ACHN (cell line): ENCODE results near the gene PCNX1.
A peak's percentile ranks its signal among the peaks of the same experiment; 100 is the strongest.
"Not testable (repeated sequence)": the region's sequence is repeated elsewhere in the genome, so short reads cannot be mapped to it uniquely, and the experiment has no call there.

Experiments used
- DNase-seq: peaks from one replicate; pipeline ENCODE4 v3.0.0-alpha.2; 2015
- in situ Hi-C: cut with HindIII; loops from 2 replicates; pipeline ENCODE4 v1.10.0; 2017; ENCODE audit warnings: low sequenced_read_pairs, low pct_ligation_motif_present, low pct_unique_long_range_greater_than_20kb

Gene PCNX1

DNA sequence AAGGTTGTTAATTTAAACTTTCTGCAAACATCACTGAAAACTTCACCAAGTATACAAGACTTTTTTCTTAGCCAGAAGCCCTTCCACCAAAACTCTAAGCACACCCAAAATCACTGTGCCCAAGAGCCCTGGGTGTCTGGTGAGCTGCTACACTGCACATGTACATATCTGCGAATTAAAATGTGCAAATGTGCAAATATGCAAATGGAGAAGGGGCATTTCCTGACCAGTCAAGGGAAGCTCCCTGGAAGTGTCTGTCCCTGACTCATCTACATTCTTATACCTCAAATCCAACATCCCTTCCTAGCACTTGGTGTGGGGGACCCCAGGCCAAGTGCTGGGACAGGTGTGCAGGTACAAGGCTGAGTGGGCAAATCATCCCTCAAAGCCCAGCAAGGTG is 123.7 kb downstream of the PCNX1 start:
- in situ Hi-C loops = no loop called here
- no peak for DNase-seq

DNA sequence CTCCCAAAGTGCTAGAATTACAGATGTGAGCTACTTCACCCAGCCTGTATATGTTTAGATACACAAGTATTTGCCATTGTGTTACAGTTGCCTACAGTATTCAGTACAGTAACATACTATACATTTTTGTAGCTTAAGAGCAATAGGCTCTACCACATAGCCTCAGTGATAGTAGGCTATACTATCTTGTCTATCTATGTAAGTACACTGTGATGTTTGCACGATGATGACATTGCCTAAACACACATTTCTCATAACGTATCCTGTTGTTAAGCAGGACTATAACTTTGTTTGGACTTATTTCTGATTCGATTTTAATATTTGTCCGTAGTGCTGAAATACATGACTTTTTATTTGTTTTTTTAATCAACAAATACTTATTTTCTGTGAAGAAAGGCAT is 129.2 kb downstream of the PCNX1 start:
- DNase-seq = no peak
- in situ Hi-C loops = no loop called here

DNA sequence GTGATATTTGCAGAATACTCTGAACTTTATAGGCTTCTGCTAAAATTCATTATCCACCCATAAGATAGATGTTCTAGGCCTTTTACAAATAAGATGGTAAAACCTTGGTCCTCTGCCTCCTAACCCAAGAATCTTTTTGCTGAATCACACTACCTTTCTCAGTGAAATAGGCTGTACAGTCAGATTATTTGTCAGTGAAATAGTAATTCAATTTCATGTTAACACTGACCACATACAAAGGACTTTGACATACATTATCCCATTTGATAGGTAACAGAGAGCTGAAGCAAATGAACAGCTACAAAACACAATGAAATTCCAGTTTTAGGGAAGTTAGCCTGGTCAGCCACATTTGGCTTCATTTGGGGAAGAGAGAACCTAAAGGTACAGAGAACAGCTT is 141.1 kb downstream of the PCNX1 start:
- in situ Hi-C loops = no loop called here
- no peak for DNase-seq

DNA sequence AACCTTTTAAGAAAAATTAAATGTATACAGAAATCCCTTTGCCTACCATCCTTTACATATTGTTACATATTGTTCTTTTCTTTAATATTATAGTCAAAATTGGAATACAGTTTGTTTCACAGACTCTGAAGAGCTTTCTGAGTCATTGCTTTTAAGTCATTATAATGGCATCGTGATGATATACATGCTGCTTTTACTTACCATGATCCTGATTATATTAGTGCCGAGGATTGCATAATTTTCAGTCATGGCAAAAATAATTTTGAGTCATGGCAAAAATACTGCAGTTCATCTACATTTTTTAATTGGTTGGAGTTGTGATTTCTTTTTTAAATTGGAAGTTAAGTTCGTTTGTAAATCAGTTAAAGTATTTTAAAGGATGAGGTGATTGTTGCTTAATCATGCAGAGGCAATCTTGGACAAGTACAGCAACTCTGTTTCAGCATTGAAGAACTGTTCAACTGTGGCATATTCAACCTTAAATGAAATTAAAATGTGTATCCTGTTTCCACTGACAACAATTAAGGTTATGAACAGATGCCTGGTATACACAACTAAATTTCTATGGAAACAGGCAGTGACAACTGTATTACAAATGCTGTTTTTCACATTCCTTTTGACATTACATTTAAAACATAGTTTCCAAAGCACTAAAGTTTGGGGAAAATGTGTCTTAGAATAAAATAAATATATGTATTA is 142.3 kb downstream of the PCNX1 start:
- in situ Hi-C loops = no loop called here
- no peak for DNase-seq

DNA sequence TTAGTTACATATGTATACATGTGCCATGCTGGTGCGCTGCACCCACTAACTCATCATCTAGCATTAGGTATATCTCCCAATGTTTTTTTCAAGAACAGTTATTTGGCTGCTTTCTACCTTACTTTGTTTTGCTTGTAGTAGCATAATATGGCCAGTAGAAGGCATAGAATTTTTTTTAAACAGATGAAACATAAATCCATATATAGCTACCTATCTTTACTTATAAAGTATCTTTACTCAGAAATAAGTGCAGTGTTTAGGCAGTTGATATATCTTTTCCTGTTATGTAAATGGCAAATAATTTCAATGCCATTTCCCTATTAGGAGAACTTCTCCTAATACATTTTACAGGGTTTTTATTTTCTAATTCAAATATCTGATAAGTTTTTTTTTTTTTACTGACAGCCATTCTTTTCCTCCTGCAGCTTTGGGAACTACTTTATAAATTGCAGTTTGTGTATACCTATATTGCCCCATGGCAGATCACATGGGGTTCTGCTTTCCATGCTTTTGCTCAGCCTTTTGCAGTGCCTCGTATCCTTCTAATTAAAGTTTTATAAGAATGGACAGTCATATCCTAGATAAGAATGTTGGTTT is 143.1 kb downstream of the PCNX1 start:
- peak; percentile 38 for DNase-seq
- in situ Hi-C loops = no loop called here

DNA sequence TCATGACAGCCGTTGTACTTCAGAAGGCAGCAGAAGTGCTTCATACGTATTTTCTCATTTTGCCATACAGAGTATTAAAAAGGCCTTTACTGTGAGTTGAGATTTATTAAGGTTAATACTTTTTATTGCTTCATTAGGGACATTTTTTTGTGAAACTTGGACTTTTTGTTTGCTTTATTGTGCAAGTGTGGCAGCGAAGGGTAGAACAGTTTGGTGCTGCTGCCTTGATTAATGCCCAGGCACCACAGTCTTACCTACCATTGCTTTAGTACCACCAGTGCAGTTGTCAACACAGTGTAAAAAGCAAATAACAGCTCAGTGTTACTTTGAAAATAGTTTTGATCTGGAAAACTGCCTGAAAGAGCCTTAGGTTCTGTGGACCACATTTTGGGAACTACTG is 147.4 kb downstream of the PCNX1 start:
- in situ Hi-C loops = no loop called here
- no peak for DNase-seq

DNA sequence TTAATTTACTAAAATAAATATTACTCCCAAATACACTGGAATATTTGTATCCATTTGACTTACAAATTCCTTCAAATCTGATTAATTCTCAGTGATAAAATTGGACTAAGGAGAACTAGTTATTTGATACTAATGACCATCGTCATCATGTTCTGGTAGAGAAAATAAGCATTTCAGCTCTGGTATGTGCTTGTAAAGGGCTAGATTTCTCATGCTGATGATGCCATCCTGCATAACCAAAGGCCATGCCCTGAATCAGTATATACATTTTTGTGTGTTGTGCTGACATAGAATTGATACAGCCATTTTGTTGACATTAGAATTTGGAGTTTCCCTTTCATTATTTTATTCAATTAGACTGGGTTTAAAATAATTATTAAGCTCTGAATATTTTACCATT is 148.9 kb downstream of the PCNX1 start:
- in situ Hi-C loops = no loop called here
- no peak for DNase-seq

DNA sequence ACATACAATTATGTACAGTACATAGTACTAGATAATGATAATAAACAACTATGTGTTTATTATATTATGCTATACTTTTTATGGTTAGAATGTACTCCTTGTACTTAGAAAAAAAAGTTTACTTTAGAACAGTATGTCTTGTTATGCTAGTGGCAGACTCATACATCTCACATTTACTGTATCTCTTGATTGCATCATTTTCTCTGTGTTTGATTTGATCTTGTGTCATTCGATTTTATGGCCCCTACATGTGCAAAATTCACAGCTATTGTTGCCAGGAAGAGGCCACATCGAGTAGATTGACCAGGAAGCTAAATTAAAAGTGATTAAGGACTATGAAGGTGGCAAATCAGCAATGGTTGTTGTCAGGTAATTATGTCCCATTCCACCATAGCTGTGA is 153.0 kb downstream of the PCNX1 start:
- DNase-seq = no peak
- in situ Hi-C loops = no loop called here

DNA sequence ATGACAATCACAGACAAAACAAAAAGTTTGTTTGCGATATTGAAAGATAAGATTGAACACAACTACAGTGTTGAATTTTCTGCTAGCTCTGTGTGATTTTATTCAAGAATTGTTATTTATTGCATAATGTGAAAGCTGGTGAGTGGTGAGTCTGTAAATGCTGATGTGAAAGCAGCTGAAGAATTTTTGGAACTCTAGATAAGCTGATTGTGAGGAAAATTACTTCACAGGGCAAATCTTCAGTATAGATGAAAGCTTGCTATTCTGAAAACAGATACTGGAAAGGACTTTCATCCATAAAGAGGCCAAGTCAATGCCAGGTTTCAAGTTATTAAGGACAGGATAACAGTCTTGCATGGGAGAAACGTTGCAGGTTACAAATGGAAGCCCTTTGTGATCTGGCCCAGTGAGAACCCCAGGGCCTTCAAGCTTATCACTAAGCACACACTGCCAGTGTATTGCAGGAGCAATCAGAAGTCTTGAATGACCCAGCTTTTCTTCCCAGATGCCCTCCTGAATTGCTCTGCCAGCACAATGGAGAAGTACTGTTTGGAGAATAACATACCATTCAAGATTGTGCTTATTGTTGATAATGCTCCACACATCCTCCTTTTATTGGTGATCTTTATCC is 153.7 kb downstream of the PCNX1 start:
- DNase-seq = no peak
- in situ Hi-C loops = no loop called here

DNA sequence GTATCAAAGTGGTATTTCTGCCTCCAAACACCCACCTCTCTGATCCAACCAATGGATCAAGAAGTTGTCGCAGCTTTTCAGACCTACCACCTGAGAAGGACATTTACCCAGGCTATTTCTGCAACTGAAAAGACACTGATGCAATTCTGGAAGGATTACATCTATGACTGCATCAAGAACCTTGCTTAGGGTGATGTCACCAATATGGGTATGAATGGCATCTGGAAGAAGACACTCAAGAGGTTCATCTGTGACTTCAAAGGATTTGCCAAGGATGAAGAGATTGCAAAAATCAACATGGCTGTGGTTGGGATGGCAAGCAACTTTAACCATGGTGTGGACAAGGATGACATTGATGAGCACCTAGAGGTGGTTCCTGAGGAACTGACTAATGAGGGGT is 154.2 kb downstream of the PCNX1 start:
- in situ Hi-C loops = no loop called here
- DNase-seq = no peak

DNA sequence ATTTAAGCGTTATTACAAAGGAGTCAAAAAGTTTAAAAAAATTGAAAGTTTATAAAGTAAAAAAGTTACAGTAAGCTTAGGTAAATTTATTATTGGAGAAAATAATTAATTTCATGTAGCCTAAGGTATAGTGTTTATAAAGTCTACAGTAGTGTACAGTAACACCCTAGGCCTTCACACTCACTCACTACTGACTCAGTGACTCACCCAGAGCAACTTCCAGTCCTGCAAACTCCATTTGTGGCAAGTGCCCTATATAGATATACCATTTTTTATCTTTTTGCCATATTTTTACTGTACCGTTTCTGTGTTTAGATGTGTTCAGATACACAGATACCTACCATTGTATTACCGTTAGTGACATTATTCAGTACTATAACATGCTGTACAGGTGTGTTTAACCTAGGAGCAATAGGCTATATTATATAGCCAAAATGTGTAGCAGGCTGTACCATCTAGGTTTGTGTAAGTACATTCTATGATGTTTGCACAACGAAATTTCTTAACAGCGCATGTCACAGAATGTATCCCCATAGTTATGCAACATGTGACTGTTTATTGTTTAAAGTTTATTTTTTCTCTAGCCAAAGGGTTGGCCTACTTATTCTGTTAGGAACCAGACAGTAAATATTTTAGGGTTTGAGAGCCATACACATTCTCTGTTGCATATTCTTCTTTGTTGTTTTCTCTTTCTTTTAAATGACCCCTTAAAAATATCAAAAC is 155.5 kb downstream of the PCNX1 start:
- no peak for DNase-seq
- in situ Hi-C loops = no loop called here

DNA sequence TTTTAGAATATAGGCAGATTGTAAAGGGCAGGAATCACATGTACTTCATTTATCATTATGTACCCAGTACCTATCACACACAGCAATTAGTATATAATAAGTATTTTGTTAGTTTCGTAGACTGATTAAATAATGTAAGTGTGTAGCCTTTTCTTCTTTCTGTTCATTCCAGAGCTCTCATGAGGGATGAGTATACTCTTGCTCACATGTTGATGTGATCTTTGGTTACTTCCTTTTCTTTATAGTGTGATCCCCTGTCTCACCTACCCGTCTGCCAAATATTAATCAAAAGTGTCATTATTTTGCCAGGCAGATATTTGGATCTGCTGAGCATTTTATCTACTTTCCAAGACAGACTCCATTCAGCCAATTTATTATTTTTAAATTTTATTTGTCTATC is 156.1 kb downstream of the PCNX1 start:
- no peak for DNase-seq
- in situ Hi-C loops = no loop called here

DNA sequence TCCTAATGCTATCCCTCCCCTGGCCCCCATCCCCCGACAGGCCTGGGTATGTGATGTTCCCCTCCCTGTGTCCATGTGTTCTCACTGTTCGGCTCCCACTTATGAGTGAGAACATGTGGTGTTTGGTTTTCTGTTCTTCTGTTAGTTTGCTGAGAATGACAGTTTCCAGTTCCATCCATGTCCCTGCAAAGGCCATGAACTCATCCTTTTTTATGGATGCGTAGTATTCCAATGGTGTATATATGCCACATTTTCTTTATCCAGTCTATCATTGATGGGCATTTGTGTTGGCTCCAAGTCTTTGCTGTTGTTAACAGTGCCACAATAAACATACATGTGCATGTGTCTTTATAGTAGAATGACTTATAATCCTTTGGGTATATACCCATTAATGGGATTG is 157.5 kb downstream of the PCNX1 start:
- DNase-seq, in situ Hi-C loops: not testable (repeated sequence)

DNA sequence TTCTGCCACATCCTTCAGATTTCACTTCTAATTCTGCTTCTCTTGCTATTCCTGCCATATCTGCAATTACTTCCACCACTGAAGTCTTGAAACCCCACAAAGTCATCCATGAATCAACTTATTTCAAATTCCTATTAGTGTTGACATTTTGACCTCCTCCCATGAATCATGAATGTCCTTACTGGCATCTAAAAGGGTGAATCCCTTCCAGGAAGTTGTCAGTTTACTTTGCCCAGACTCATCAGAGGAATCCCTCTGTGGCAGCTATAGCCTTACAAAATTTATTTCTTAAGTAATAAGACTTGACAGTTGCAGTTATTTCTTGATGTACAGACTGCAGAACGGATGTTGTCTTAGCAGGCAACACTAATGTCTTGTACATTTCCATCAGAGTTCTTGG is 162.9 kb downstream of the PCNX1 start:
- DNase-seq = no peak

DNA sequence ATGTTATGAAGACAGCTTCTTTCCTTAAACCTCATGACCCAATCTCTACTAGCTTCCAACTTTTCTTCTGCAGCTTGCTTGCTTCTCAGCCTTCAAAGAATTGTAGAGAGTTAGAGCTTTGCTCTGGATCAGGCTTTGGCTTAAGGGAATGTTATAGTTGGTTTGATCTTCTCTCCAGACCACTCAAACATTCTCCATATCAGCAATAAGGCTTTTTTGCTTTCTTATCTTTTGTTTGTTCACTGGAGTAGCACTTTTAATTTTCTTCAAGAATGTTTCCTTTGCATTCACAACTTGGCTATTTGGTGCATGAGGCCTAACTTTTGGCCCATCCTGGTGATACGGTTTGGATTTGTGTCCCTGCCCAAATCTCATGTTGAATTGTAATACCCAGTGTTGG is 163.8 kb downstream of the PCNX1 start:
- in situ Hi-C loops = no loop called here
- DNase-seq = no peak

More for the DNA sequence above, 162.9 kb downstream of the PCNX1 start:
- in situ Hi-C loops = no loop called here

DNA sequence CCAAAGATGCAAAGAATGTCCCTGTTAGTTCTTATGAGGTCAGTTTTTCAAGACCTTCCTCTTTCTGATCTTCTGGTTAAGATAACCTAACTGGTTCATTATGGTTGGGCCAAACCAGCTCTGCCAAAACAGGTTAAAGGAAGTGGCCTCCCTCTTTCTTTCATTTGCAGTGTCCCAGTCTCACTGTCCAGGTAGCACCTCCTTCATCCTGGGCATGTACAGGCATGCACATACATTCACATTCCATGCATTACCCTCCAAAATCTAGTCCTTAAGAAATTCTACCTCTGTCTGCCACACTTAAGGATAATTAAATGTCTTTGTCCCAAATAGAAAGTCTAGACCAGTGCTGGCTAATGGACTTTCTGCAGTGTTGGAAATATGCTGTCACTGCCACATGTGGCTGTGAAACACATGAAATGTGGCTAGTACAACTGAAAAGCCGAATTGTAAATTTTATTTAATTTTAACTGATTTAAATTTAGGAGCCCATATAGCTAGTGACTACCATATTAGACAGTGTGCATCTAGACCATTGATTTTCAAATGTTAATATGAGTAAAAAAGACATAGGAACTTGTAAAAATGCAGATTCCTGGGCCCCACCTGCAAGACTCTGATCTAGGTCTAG is 169.3 kb downstream of the PCNX1 start:
- in situ Hi-C loops = no loop called here

DNA sequence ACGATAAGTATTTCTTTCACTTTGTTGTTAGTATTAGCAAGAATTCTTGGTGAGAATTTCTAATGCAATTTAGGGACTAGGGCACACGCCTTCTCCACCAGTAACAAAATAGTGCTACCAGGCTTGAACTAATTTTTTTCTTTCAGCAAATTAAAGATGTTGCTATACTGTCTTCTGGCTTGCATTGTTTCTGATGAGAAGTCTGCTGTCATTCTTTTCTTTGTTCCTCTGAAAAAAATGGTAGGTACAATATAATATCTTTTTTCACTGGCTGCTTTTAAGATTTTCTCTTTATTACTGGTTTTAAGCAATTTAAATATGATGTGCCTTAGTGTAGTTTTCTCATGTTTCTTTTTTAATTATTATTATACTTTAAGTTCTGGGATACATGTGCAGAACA is 171.2 kb downstream of the PCNX1 start:
- in situ Hi-C loops = no loop called here
- DNase-seq = peak; percentile 10

More for the DNA sequence above, 169.3 kb downstream of the PCNX1 start:
- no peak for DNase-seq

DNA sequence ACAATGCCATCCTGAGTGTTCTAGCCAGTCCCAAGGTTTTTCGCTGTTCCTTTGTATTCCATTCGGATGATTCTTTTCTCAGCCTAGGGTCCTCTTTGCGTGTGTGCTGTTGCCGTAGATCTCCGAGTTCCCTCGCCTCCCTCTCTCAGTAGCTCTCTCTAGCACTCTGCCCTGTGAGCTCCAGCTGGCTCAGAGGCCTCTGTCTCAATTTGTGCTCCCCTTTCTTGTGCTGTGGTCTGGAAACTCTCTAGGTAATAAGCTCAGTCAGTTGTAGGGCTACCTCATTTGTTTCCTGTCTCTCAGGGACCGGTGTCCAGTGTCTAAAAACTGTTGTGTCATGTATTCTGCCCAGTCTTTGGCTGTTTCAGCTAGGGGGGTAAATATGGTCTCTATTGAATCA is 179.3 kb downstream of the PCNX1 start:
- DNase-seq = no peak

DNA sequence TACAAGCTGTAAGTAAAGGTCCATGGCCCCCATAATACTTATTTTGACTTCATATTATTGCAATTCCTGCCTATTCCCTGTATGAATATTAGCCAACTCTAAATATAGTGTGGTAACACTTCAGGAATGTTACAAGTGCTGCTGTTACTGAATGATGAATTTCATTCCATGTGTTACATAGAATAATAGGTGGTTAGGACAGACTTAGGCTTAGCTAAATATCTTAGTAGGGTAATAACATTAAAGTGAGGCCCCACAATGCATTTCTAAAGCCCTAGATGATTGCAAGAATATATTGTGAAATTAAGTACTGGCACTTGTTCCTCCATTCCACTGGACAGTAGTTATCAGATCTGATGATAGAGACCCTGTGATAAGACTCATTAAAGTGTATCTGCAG is 182.7 kb downstream of the PCNX1 start:
- no peak for DNase-seq
- in situ Hi-C loops = no loop called here

More for the DNA sequence above, 179.3 kb downstream of the PCNX1 start:
- in situ Hi-C loops = no loop called here
